Sigmoid colon (tissue), 4 donors: ENCODE results near the gene SPRYD3.

Experiments
- CTCF ChIP-seq, 4 experiments: fragments of 450-650 bp in 3 of 4; fragments of 200-600 bp in 1 of 4; IDR thresholded peaks; one replicate each; pipeline ENCODE4 v1.5.1; 2016 to 2019; ENCODE audit warnings: antibody characterized with exemption in 4 of 4, mild to moderate bottlenecking in 3 of 4, moderate library complexity in 2 of 4
- POLR2A ChIP-seq, 2 donors: fragments of 450-650 bp; IDR thresholded peaks; one replicate each; pipeline ENCODE4 v1.6.1; 2016; ENCODE audit warnings: antibody characterized with exemption in 2 of 2, mild to moderate bottlenecking in 2 of 2, moderate library complexity in 2 of 2
- POLR2AphosphoS5 ChIP-seq, 4 donors: sonication (generic); formaldehyde crosslinking; IDR thresholded peaks; one replicate each; pipeline ENCODE4 v1.6.1; 2017; ENCODE audit warnings: antibody characterized with exemption in 4 of 4

GRCh38 chr12:53090554-53090953 lies 11.4 kb upstream of the SPRYD3 start:
- TF ChIP-seq CTCF (IDR thresholded peaks at IDR 0.05) (no peak), POLR2A (IDR thresholded peaks at IDR 0.05) (no peak), POLR2AphosphoS5 (IDR thresholded peaks at IDR 0.05) (no peak)
